ENCODE measurements around the gene BYSL. TPM values are rescaled to one million over a fixed set of nuclear protein-coding genes. Genes with fewer than 3 reads are reported as not detected.

The BYSL gene
- total and polyA plus RNA-seq, 9 of the 15 experiments (the other 6 are each of a cell fraction or from before 2014, with no cell fraction given) = 22.2 to 92.3 (median 53.4) TPM

DNA sequence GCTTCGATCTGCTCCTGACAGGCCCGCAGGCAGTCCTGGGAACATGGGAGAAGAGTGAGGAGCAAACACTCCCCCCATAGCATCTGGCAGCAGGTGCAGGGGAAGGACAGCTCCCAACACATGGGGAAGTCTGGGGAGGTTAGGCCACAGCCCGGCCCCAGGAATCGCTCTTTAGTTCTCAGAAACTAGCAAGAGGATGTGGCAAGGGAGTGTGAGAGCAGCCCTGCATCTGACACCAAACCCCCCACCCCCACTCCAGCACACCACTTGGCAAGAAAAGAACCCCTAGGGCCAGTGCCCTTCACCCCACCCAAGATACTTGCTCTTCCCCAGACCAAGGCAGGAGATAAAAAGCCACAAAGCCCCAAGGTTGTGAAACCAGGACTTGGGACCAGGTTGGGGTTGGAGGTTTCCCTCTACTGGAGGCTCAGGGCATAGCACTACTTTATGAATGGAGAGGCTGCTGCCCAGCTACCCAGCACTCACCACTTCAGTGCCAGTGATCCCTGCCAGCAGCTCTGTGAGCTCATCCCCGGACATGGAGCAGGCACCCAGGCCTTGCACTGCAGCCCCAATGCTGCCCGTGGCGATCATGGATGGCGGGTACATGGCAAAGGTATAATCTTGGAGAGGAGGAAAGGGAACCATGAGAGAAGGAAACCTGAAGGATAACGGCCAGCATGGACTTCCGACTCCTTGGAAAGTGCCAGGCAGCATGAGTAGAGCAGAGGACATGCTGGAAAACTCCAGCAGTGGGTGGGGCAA is 15.0 kb downstream of the BYSL start (continued):
- TF ChIP-seq GABPB2 (CRISPR knock-in tag; conservative IDR thresholded peaks at IDR 0.05) (no peak), CHD4 (IDR thresholded peaks at IDR 0.05; ENCODE audit: insufficient read depth, insufficient replicate concordance, low read depth, low read length, poor library complexity, severe bottlenecking) (no peak), ZBTB7A (IDR thresholded peaks at IDR 0.05; ENCODE audit: borderline replicate concordance, control insufficient read depth, low read depth, low read length) (peak; percentile 66; the same call in 1 of the 2 replicates), CXXC5 (CRISPR knock-in tag; IDR thresholded peaks at IDR 0.05) (peak; percentile 51; the same call in 1 of the 2 replicates), STAT5A (IDR thresholded peaks at IDR 0.05; ENCODE audit: borderline replicate concordance, low read length) (peak; percentile 59), HIVEP1 (CRISPR knock-in tag; IDR thresholded peaks at IDR 0.05) (no peak), PHTF2 (CRISPR knock-in tag; IDR thresholded peaks at IDR 0.05) (no peak), YY1 (IDR thresholded peaks at IDR 0.05; ENCODE audit: borderline replicate concordance in 1 of 3, control insufficient read depth in 1 of 3, extremely low read depth in 1 of 3, insufficient read depth in 3 of 3, insufficient read length in 1 of 3, insufficient replicate concordance in 2 of 3, low read depth in 1 of 3, low read length in 2 of 3) (no peak), SNIP1 (IDR thresholded peaks at IDR 0.05; ENCODE audit: low read depth) (no peak), GABPB1 (CRISPR knock-in tag; IDR thresholded peaks at IDR 0.05) (peak; percentile 72), SRSF3 (IDR thresholded peaks at IDR 0.05; ENCODE audit: insufficient read depth, low read length) (no peak), ZC3H4 (CRISPR knock-in tag; IDR thresholded peaks at IDR 0.05; ENCODE audit: borderline replicate concordance) (no peak), BCOR (IDR thresholded peaks at IDR 0.05) (peak; percentile 23; the same call in 1 of the 2 replicates), MECOM (CRISPR knock-in tag; IDR thresholded peaks at IDR 0.05) (peak; percentile 90), NFXL1 (CRISPR knock-in tag; IDR thresholded peaks at IDR 0.05) (no peak; the same call in 1 of the 2 replicates), HDAC3 (IDR thresholded peaks at IDR 0.05; ENCODE audit: borderline replicate concordance, partially characterized antibody) (peak; percentile 73), MTA2 (IDR thresholded peaks at IDR 0.05; ENCODE audit: low read depth) (0 out of 2 replicates have a peak, but pooled peaks have one; percentile 28), BRD4 (IDR thresholded peaks at IDR 0.05) (no peak), ZBED1 (IDR thresholded peaks at IDR 0.05) (no peak), ZNF3 (CRISPR knock-in tag; IDR thresholded peaks at IDR 0.05) (no peak)
- TF ChIP-seq, protein P1, sequence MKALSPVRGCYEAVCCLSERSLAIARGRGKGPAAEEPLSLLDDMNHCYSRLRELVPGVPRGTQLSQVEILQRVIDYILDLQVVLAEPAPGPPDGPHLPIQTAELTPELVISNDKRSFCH (CRISPR knock-in tag; IDR thresholded peaks at IDR 0.05) = no peak
- TF ChIP-seq, protein P1 (tag; IDR thresholded peaks at IDR 0.05) = peak; percentile 62
- TF ChIP-seq, protein P2, sequence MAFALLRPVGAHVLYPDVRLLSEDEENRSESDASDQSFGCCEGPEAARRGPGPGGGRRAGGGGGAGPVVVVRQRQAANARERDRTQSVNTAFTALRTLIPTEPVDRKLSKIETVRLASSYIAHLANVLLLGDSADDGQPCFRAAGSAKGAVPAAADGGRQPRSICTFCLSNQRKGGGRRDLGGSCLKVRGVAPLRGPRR (CRISPR knock-in tag; IDR thresholded peaks at IDR 0.05) = no peak
- TF ChIP-seq, protein P3, sequence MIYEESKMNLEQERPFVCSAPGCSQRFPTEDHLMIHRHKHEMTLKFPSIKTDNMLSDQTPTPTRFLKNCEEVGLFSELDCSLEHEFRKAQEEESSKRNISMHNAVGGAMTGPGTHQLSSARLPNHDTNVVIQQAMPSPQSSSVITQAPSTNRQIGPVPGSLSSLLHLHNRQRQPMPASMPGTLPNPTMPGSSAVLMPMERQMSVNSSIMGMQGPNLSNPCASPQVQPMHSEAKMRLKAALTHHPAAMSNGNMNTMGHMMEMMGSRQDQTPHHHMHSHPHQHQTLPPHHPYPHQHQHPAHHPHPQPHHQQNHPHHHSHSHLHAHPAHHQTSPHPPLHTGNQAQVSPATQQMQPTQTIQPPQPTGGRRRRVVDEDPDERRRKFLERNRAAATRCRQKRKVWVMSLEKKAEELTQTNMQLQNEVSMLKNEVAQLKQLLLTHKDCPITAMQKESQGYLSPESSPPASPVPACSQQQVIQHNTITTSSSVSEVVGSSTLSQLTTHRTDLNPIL (CRISPR knock-in tag; IDR thresholded peaks at IDR 0.05) = no peak
- TF ChIP-seq, protein P4, sequence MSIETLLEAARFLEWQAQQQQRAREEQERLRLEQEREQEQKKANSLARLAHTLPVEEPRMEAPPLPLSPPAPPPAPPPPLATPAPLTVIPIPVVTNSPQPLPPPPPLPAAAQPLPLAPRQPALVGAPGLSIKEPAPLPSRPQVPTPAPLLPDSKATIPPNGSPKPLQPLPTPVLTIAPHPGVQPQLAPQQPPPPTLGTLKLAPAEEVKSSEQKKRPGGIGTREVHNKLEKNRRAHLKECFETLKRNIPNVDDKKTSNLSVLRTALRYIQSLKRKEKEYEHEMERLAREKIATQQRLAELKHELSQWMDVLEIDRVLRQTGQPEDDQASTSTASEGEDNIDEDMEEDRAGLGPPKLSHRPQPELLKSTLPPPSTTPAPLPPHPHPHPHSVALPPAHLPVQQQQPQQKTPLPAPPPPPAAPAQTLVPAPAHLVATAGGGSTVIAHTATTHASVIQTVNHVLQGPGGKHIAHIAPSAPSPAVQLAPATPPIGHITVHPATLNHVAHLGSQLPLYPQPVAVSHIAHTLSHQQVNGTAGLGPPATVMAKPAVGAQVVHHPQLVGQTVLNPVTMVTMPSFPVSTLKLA (conservative IDR thresholded peaks at IDR 0.05) = peak; percentile 17 to 67; a peak in 3 of 4 replicates
